Measurements from ENCODE around the gene PDPN. TPM values are rescaled to one million over a fixed set of nuclear protein-coding genes. Genes with fewer than 3 reads are reported as not detected.

Gene PDPN
- total and polyA plus RNA-seq, 11 donors = 4.4 to 162 (median 21.1) TPM

DNA sequence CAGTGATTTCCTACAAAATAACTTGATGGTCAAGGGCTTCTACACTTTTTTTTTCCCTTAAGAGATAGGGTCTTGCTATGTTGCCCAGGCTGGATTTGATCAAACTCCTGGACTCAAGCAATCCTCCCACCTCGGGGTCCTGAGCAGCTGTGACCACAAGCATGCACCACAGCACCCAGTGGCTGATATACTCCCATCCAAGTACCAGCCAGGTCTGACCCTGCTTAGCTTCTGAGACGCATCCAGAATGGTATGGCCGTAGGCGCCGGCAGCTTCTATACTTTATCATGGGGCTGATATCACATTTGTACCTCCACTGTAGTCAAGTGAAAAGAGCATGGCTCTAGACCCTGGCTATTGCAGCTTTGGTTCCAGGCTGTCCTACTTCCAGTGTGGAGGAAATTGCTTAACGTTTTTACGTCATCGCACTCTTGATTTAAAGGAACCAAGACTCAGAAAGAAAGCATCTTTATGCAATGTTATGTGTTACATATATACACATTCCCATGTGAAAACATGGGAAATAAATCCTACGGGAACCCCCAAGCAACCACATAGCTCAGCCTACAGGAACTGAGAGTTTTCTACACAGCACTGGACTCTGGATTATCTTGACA is 39.5 kb downstream of the PDPN start:
- WGBS, 4 donors = 80 to 84% (median 82%) methylated on average over 8 to 9 of the region's 9 CpGs
- peaks cover 0 to 8% (median 0%) of the 10 kb centered on the region in 12 donors for H3K4me1 ChIP-seq
- H3K9me3 ChIP-seq = no peaks in the 10 kb centered on the region
- H3K27me3 ChIP-seq = peaks cover 0 to 4% (median 0%) of the 10 kb centered on the region in 9 donors
- H3K4me3 ChIP-seq = no peak overlapping the region
- H3K27ac ChIP-seq = no peak overlapping the region
- intact Hi-C loops (cut with DNase I) = no loop called here
- DNase-seq (no peak), ATAC-seq (peak in 1 of 4 donors; percentile 51)
- no peaks in the 10 kb centered on the region for H3K36me3 ChIP-seq
- TF ChIP-seq, protein P1, sequence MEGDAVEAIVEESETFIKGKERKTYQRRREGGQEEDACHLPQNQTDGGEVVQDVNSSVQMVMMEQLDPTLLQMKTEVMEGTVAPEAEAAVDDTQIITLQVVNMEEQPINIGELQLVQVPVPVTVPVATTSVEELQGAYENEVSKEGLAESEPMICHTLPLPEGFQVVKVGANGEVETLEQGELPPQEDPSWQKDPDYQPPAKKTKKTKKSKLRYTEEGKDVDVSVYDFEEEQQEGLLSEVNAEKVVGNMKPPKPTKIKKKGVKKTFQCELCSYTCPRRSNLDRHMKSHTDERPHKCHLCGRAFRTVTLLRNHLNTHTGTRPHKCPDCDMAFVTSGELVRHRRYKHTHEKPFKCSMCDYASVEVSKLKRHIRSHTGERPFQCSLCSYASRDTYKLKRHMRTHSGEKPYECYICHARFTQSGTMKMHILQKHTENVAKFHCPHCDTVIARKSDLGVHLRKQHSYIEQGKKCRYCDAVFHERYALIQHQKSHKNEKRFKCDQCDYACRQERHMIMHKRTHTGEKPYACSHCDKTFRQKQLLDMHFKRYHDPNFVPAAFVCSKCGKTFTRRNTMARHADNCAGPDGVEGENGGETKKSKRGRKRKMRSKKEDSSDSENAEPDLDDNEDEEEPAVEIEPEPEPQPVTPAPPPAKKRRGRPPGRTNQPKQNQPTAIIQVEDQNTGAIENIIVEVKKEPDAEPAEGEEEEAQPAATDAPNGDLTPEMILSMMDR (IDR thresholded peaks at IDR 0.05) = no peak
- no peak for TF ChIP-seq POLR2A (IDR thresholded peaks at IDR 0.05)

DNA sequence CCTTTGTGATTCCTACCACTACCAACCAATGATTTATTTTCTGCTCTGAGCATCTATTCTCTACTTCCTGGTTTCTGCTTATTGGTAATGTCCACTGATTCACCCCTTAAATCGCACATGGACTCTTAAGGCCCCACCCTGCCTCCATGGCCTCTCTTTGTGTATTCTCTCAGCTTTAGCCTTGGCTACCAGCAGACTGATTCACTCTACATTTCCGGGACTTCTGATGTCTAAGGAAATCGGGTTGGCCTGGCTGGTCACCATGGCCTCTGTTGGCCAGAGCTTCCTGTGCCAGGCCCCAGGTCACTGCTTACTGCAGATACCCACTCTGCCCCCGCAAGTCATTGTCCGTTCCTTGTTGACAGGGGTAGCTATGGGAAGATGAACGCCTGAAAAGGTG is 40.9 kb downstream of the PDPN start:
- H3K36me3 ChIP-seq = no peaks in the 10 kb centered on the region
- TF ChIP-seq, protein P1 (IDR thresholded peaks at IDR 0.05) = no peak
- no peak for TF ChIP-seq POLR2A (IDR thresholded peaks at IDR 0.05)
- H3K4me1 ChIP-seq = peaks cover 0 to 5% (median 0%) of the 10 kb centered on the region in 12 donors
- ATAC-seq (no peak), DNase-seq (no peak)
- H3K9me3 ChIP-seq = no peaks in the 10 kb centered on the region
- intact Hi-C loops (cut with DNase I) = no loop called here
- WGBS, 4 donors = 80 to 90% (median 86%) methylated on average over 6 of the region's 6 CpGs
- no peak overlapping the region for H3K27ac ChIP-seq
- no peak overlapping the region for H3K4me3 ChIP-seq
- peaks cover 0 to 4% (median 0%) of the 10 kb centered on the region in 9 donors for H3K27me3 ChIP-seq

DNA sequence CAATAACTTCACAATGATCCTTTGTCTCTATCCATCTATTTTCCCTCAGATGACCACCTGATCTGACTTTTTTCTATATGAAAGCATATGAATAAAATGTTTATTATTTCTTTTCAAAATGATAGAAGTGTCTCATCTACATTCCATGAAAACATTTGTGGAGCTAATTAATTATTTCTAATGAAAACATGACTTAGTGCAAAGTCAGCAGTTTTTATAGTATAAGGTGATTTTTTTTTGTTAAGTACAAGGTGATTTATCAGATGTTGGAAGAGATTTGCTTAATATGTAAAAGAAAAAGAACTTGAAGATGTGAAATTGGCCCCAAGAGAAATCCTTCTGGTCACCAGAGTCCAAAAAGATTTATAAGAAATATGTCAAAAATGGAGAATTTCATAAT is 43.5 kb downstream of the PDPN start:
- H3K9me3 ChIP-seq = no peaks in the 10 kb centered on the region
- intact Hi-C loops (cut with DNase I) = no loop called here
- H3K27ac ChIP-seq = no peak overlapping the region
- no peak for TF ChIP-seq POLR2A (IDR thresholded peaks at IDR 0.05)
- TF ChIP-seq, protein P1 (IDR thresholded peaks at IDR 0.05) = no peak
- ATAC-seq = no peak
- peaks cover 0 to 3% (median 0%) of the 10 kb centered on the region in 12 donors for H3K4me1 ChIP-seq
- no peak for DNase-seq
- H3K27me3 ChIP-seq = peaks cover 0 to 4% (median 0%) of the 10 kb centered on the region in 9 donors
- no peaks in the 10 kb centered on the region for H3K36me3 ChIP-seq
- no peak overlapping the region for H3K4me3 ChIP-seq

DNA sequence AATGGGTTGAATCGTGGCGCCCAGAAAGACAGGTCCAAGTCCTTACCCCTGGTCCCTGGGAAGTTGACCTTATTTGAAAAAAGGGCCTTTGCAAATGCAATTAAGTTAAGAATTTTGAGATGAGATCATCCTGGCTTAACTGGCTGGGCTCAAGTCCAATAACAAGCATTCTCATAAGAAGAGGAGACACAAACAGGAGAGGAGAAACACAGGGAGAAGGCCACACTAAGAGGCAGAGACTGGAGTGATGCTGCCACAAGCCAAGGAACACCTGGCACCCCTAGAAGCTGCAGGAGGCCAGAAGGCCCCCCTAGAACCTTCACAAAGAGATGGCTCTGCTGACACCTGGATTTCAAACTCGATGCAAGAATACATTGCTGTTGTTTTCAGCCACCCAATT is 44.6 kb downstream of the PDPN start:
- intact Hi-C loops (cut with DNase I) = no loop called here
- Histone ChIP-seq H3K4me3 (no peak overlapping the region), H3K9me3 (no peaks in the 10 kb centered on the region), H3K4me1 (no peaks in the 10 kb centered on the region), H3K27me3 (peaks cover 0 to 4% (median 0%) of the 10 kb centered on the region in 9 donors), H3K36me3 (no peaks in the 10 kb centered on the region), H3K27ac (no peak overlapping the region)
- ATAC-seq = no peak
- DNase-seq = no peak
- TF ChIP-seq, protein P1 (IDR thresholded peaks at IDR 0.05) = no peak
- TF ChIP-seq POLR2A (IDR thresholded peaks at IDR 0.05) = no peak
- WGBS, 4 donors = 78 to 84% (median 80%) methylated on average over 3 of the region's 3 CpGs

Measured in heart left ventricle (tissue), 16 donors.